AG09319 (cell line): ENCODE data around the gene SLC35B4.

Source experiments
- DNase-seq: peaks from one replicate; pipeline ENCODE4 v3.0.0-alpha.2; 2010; ENCODE audit warnings: low read depth; ENCODE audit errors: extremely low read depth
- CTCF ChIP-seq: IDR thresholded peaks from 2 replicates; pipeline ENCODE4 v1.5.1; 2011; ENCODE audit warnings: low read depth, mild to moderate bottlenecking, inconsistent platforms, low read length, moderate library complexity

SLC35B4 gene

GRCh38 chr7:134293002-134293740 lies 23.6 kb downstream of the SLC35B4 start:
- no peak for DNase-seq
- no peak for TF ChIP-seq CTCF

GRCh38 chr7:134290286-134290685 lies 26.4 kb downstream of the SLC35B4 start:
- no peak for TF ChIP-seq CTCF
- no peak for DNase-seq

GRCh38 chr7:134289841-134290240 lies 26.9 kb downstream of the SLC35B4 start:
- DNase-seq, result no peak
- TF ChIP-seq CTCF, result no peak

- no peak for DNase-seq
- TF ChIP-seq CTCF, result no peak
These were observed 27.3 kb downstream of the SLC35B4 start for GRCh38 chr7:134289423-134289822.

- no peak for DNase-seq
- TF ChIP-seq CTCF, result no peak
These were observed 28.6 kb downstream of the SLC35B4 start for GRCh38 chr7:134287916-134288659.

- DNase-seq, result no peak
- no peak for TF ChIP-seq CTCF
These were observed 31.8 kb downstream of the SLC35B4 start for GRCh38 chr7:134284952-134285351.

- no peak for DNase-seq
These were observed 32.7 kb downstream of the SLC35B4 start for GRCh38 chr7:134284011-134284410.

More at GRCh38 chr7:134284011-134284410, 32.7 kb downstream of the SLC35B4 start:
- no peak for TF ChIP-seq CTCF
